Osteocyte (in vitro differentiated cells): ENCODE results near the gene ANO2. TPM values are rescaled to one million over a fixed set of nuclear protein-coding genes. Genes with fewer than 3 reads are reported as not detected.

Experiments used
- DNase-seq: peaks from one replicate; pipeline ENCODE4 v3.0.0; 2021; ENCODE audit warnings: mixed read lengths; ENCODE audit not compliant: unreplicated experiment; ENCODE audit errors: extremely low spot score
- H3K27ac Mint-ChIP-seq: one replicate; pipeline ENCODE4 v1.8.0; 2021; ENCODE audit warnings: mild to moderate bottlenecking, mixed read lengths; ENCODE audit not compliant: unreplicated experiment
- H3K27me3 Mint-ChIP-seq: one replicate; pipeline ENCODE4 v1.8.0; 2021; ENCODE audit warnings: mixed read lengths; ENCODE audit not compliant: unreplicated experiment
- H3K36me3 Mint-ChIP-seq: one replicate; pipeline ENCODE4 v1.8.0; 2021; ENCODE audit warnings: mixed read lengths; ENCODE audit not compliant: unreplicated experiment
- H3K4me1 Mint-ChIP-seq: one replicate; pipeline ENCODE4 v1.8.0; 2021; ENCODE audit warnings: mixed read lengths; ENCODE audit not compliant: unreplicated experiment
- H3K4me3 Mint-ChIP-seq: one replicate; pipeline ENCODE4 v1.8.0; 2021; ENCODE audit warnings: mild to moderate bottlenecking, moderate library complexity, mixed read lengths; ENCODE audit not compliant: unreplicated experiment
- H3K9me3 Mint-ChIP-seq: one replicate; pipeline ENCODE4 v1.8.0; 2021; ENCODE audit warnings: mixed read lengths; ENCODE audit not compliant: unreplicated experiment
- CTCF ChIP-seq: fragments of 200-600 bp; sonication (generic); IDR thresholded peaks from 2 replicates; pipeline ENCODE4 v1.5.0; 2021; ENCODE audit warnings: antibody characterized with exemption, mild to moderate bottlenecking, moderate library complexity
- total RNA-seq: library from RNA; stranded (reverse); gene quantifications from 2 replicates; pipeline ENCODE4 v1.2.1, GENCODE V29; 2021

ANO2 gene
- total RNA-seq, 1 donor from 2014 or later: 0.59 TPM

- no peak overlapping the region for H3K4me3 Mint-ChIP-seq
- DNase-seq: no peak
- no peaks in the 10 kb centered on the region for H3K9me3 Mint-ChIP-seq
- TF ChIP-seq CTCF: no peak
- H3K27ac Mint-ChIP-seq: no peak overlapping the region
- peaks cover 21% of the 10 kb centered on the region for H3K27me3 Mint-ChIP-seq
- no peaks in the 10 kb centered on the region for H3K36me3 Mint-ChIP-seq
- no peaks in the 10 kb centered on the region for H3K4me1 Mint-ChIP-seq
Observed at GRCh38 chr12:5882511-5883190, 62.4 kb downstream of the ANO2 start.

- no peak overlapping the region for H3K27ac Mint-ChIP-seq
- no peaks in the 10 kb centered on the region for H3K9me3 Mint-ChIP-seq
- no peaks in the 10 kb centered on the region for H3K4me1 Mint-ChIP-seq
- H3K36me3 Mint-ChIP-seq: no peaks in the 10 kb centered on the region
- peaks cover 22% of the 10 kb centered on the region for H3K27me3 Mint-ChIP-seq
- TF ChIP-seq CTCF: no peak
- no peak for DNase-seq
- no peak overlapping the region for H3K4me3 Mint-ChIP-seq
Observed at GRCh38 chr12:5881666-5882065, 63.4 kb downstream of the ANO2 start.

GRCh38 chr12:5881101-5881606 lies 63.9 kb downstream of the ANO2 start:
- H3K4me3 Mint-ChIP-seq: no peak overlapping the region
- no peak overlapping the region for H3K27ac Mint-ChIP-seq
- peaks cover 20% of the 10 kb centered on the region for H3K27me3 Mint-ChIP-seq
- H3K36me3 Mint-ChIP-seq: no peaks in the 10 kb centered on the region
- H3K9me3 Mint-ChIP-seq: no peaks in the 10 kb centered on the region
- no peaks in the 10 kb centered on the region for H3K4me1 Mint-ChIP-seq
- DNase-seq: no peak
- TF ChIP-seq CTCF: no peak

GRCh38 chr12:5875851-5876250 lies 69.2 kb downstream of the ANO2 start:
- H3K4me1 Mint-ChIP-seq: no peaks in the 10 kb centered on the region
- H3K4me3 Mint-ChIP-seq: no peak overlapping the region
- no peak overlapping the region for H3K27ac Mint-ChIP-seq
- no peak for TF ChIP-seq CTCF
- H3K36me3 Mint-ChIP-seq: no peaks in the 10 kb centered on the region
- no peaks in the 10 kb centered on the region for H3K9me3 Mint-ChIP-seq
- peaks cover 5% of the 10 kb centered on the region for H3K27me3 Mint-ChIP-seq
- DNase-seq: no peak

- Mint-ChIP-seq H3K36me3 (no peaks in the 10 kb centered on the region), H3K27ac (no peak overlapping the region), H3K27me3 (peaks cover 5% of the 10 kb centered on the region), H3K4me3 (no peak overlapping the region), H3K9me3 (no peaks in the 10 kb centered on the region), H3K4me1 (no peaks in the 10 kb centered on the region)
- DNase-seq: no peak
- TF ChIP-seq CTCF: no peak
Observed at GRCh38 chr12:5874514-5874913, 70.5 kb downstream of the ANO2 start.
